Loucy (cell line): ENCODE measurements around the gene ACOT13.

Experiments used
- H2AFZ ChIP-seq: fragments of 200-600 bp; sonication (generic); 2 replicates; pipeline ENCODE4 v1.6.0; 2016; ENCODE audit warnings: antibody characterized with exemption, mild to moderate bottlenecking, low read length, moderate library complexity
- H3F3A ChIP-seq: fragments of 200-600 bp; 2 replicates; pipeline ENCODE4 v1.6.0; 2016; ENCODE audit warnings: antibody characterized with exemption, low read depth, mild to moderate bottlenecking
- H3K27me3 ChIP-seq: fragments of 200-600 bp; sonication (generic); 2 replicates; pipeline ENCODE4 v1.6.1; 2014; ENCODE audit warnings: low read length, mild to moderate bottlenecking; ENCODE audit not compliant: insufficient read depth, poor library complexity, severe bottlenecking
- H3K36me3 ChIP-seq: fragments of 200-600 bp; sonication (generic); 2 replicates; pipeline ENCODE4 v1.6.1; 2016; ENCODE audit warnings: low read length; ENCODE audit not compliant: insufficient read depth
- H3K4me1 ChIP-seq: fragments of 200-600 bp; sonication (generic); 2 replicates; pipeline ENCODE4 v1.5.1; 2014; ENCODE audit warnings: low read length, mild to moderate bottlenecking; ENCODE audit not compliant: insufficient read depth, poor library complexity, severe bottlenecking
- H3K4me2 ChIP-seq: fragments of 200-600 bp; sonication (generic); 2 replicates; pipeline ENCODE4 v1.6.0; 2014; ENCODE audit warnings: antibody characterized with exemption, low read length, low read depth, mild to moderate bottlenecking; ENCODE audit not compliant: poor library complexity, severe bottlenecking
- H3K4me3 ChIP-seq: fragments of 200-600 bp; sonication (generic); 2 replicates; pipeline ENCODE4 v1.5.1; 2014; ENCODE audit warnings: low read length, mild to moderate bottlenecking, mixed read lengths; ENCODE audit not compliant: poor library complexity, severe bottlenecking
- H3K79me2 ChIP-seq: fragments of 200-600 bp; sonication (generic); 2 replicates; pipeline ENCODE4 v1.6.1; 2014; ENCODE audit warnings: low read length; ENCODE audit not compliant: insufficient read depth
- H3K9ac ChIP-seq: fragments of 200-600 bp; sonication (generic); 2 replicates; pipeline ENCODE4 v1.6.0; 2014; ENCODE audit warnings: mild to moderate bottlenecking, low read depth, low read length, moderate library complexity; ENCODE audit not compliant: poor library complexity, severe bottlenecking
- H3K9me2 ChIP-seq: fragments of 200-600 bp; sonication (generic); replicated peaks from 2 replicates; pipeline ENCODE4 v1.6.1; 2016; ENCODE audit warnings: low read depth, low read length, mixed read lengths
- H3K9me3 ChIP-seq: fragments of 200-600 bp; sonication (generic); 2 replicates; pipeline ENCODE4 v1.6.1; 2014; ENCODE audit warnings: mild to moderate bottlenecking, antibody characterized with exemption, low read length, low read depth; ENCODE audit not compliant: insufficient read depth
- H4K20me1 ChIP-seq: fragments of 200-600 bp; sonication (generic); 2 replicates; pipeline ENCODE4 v1.6.0; 2014; ENCODE audit warnings: antibody characterized with exemption, low read length, mild to moderate bottlenecking; ENCODE audit not compliant: insufficient read depth, poor library complexity, severe bottlenecking
- CTCF ChIP-seq: fragments of 200-600 bp; sonication (generic); conservative IDR thresholded peaks from 2 replicates; pipeline ENCODE4 v1.5.1; 2014; ENCODE audit warnings: mild to moderate bottlenecking, antibody characterized with exemption, low read length
- EZH2phosphoT487 ChIP-seq: fragments of 200-600 bp; IDR thresholded peaks from 2 replicates; pipeline ENCODE4 v1.6.1; 2018; ENCODE audit warnings: antibody characterized with exemption, mild to moderate bottlenecking, moderate library complexity, borderline replicate concordance

The ACOT13 gene

DNA sequence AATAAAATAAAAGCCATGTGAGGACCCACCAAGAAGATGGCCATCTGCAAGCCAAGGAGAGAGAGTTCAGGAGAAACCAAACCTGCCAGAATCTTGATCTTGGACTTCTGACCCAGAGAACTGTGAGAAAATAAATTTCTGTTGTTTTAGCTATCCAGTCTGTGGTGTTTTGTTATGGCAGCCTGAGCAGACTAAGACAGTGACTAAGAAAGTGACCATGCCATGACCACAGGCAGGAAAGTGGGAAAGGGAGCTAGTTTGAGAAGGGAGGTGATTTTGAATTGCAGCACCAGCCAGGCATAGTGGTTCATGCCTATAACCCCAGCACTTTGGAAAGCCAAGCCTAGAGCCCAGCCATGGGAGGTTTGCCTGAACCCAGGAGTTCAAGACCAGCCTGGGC, 74.0 kb downstream of the ACOT13 start:
- Histone ChIP-seq H2AFZ (no peak overlapping the region), H3K36me3 (no peaks in the 10 kb centered on the region), H3K27me3 (no peaks in the 10 kb centered on the region)

GRCh38 chr6:24742216-24742738, 75.4 kb downstream of the ACOT13 start:
- Histone ChIP-seq H3K4me2 (no peak overlapping the region), H3K9me2 (no peaks in the 10 kb centered on the region), H3K79me2 (no peaks in the 10 kb centered on the region), H3K4me3 (no peak overlapping the region), H3F3A (no peaks in the 10 kb centered on the region), H2AFZ (no peak overlapping the region), H3K27me3 (no peaks in the 10 kb centered on the region), H3K9me3 (no peaks in the 10 kb centered on the region), H3K4me1 (no peaks in the 10 kb centered on the region), H4K20me1 (no peaks in the 10 kb centered on the region), H3K9ac (no peak overlapping the region), H3K36me3 (no peaks in the 10 kb centered on the region)
- TF ChIP-seq CTCF (no peak), EZH2phosphoT487 (no peak)

More for the DNA sequence above, 74.0 kb downstream of the ACOT13 start:
- Histone ChIP-seq H3K4me1 (no peaks in the 10 kb centered on the region), H3K9me3 (no peaks in the 10 kb centered on the region), H3K4me3 (no peak overlapping the region), H3K9me2 (no peaks in the 10 kb centered on the region), H3K4me2 (no peak overlapping the region), H3F3A (no peaks in the 10 kb centered on the region), H3K9ac (no peak overlapping the region), H3K79me2 (no peaks in the 10 kb centered on the region), H4K20me1 (no peaks in the 10 kb centered on the region)
- no peak for TF ChIP-seq EZH2phosphoT487
- TF ChIP-seq CTCF: no peak

- Histone ChIP-seq H3K9ac (no peak overlapping the region), H3K79me2 (no peaks in the 10 kb centered on the region), H3K27me3 (no peaks in the 10 kb centered on the region), H3K4me2 (no peak overlapping the region), H3F3A (no peaks in the 10 kb centered on the region), H3K36me3 (no peaks in the 10 kb centered on the region), H3K4me1 (no peaks in the 10 kb centered on the region), H3K9me3 (no peaks in the 10 kb centered on the region), H3K9me2 (no peaks in the 10 kb centered on the region), H2AFZ (peak overlapping the region; percentile 57), H4K20me1 (no peaks in the 10 kb centered on the region), H3K4me3 (no peak overlapping the region)
- TF ChIP-seq EZH2phosphoT487 (no peak), CTCF (no peak)
Measured at GRCh38 chr6:24743265-24743943, 76.5 kb downstream of the ACOT13 start.
